IPS-20b (cell line): Measurements from ENCODE around the gene CPOX.
"Not testable (repeated sequence)": the region's sequence is repeated elsewhere in the genome, so short reads cannot be mapped to it uniquely, and the experiment has no call there.

ENCODE experiments used
- H3K27ac ChIP-seq: one replicate; pipeline ENCODE4 v1.5.1; 2013; ENCODE audit warnings: low read length
- H3K27me3 ChIP-seq: 2 replicates; pipeline ENCODE4 v1.6.1; 2013; ENCODE audit warnings: mild to moderate bottlenecking, low read length, inconsistent platforms; ENCODE audit not compliant: insufficient read depth
- H3K36me3 ChIP-seq: 2 replicates; pipeline ENCODE4 v1.6.1; 2013; ENCODE audit warnings: low read depth, mild to moderate bottlenecking, inconsistent platforms, low read length, moderate library complexity; ENCODE audit not compliant: insufficient read depth
- H3K4me1 ChIP-seq: 2 replicates; pipeline ENCODE4 v1.6.1; 2013; ENCODE audit warnings: mild to moderate bottlenecking, control low read depth, inconsistent platforms, low read length, moderate library complexity; ENCODE audit not compliant: insufficient read depth
- H3K4me3 ChIP-seq: 2 replicates; pipeline ENCODE4 v1.5.1; 2013; ENCODE audit warnings: mild to moderate bottlenecking, low read length, inconsistent platforms
- H3K9ac ChIP-seq: 2 replicates; pipeline ENCODE4 v1.6.1; 2013; ENCODE audit warnings: low read depth, mild to moderate bottlenecking, inconsistent platforms, low read length, moderate library complexity
- H3K9me3 ChIP-seq: 2 replicates; pipeline ENCODE4 v1.6.1; 2013; ENCODE audit warnings: mild to moderate bottlenecking, low read depth, low read length, inconsistent platforms; ENCODE audit not compliant: insufficient read depth

CPOX gene

GRCh38 chr3:98573181-98573728, 20.2 kb downstream of the CPOX start:
- H3K27me3 ChIP-seq, result no peaks in the 10 kb centered on the region
- H3K4me1 ChIP-seq, result 0 out of 2 replicates have a peak, but pooled peaks cover 3% of the 10 kb centered on the region
- H3K4me3 ChIP-seq, result no peak overlapping the region
- H3K9me3 ChIP-seq, result no peaks in the 10 kb centered on the region
- H3K36me3 ChIP-seq, result peaks cover 20% of the 10 kb centered on the region
- H3K9ac ChIP-seq, result no peak overlapping the region
- H3K27ac ChIP-seq, result no peak overlapping the region

DNA sequence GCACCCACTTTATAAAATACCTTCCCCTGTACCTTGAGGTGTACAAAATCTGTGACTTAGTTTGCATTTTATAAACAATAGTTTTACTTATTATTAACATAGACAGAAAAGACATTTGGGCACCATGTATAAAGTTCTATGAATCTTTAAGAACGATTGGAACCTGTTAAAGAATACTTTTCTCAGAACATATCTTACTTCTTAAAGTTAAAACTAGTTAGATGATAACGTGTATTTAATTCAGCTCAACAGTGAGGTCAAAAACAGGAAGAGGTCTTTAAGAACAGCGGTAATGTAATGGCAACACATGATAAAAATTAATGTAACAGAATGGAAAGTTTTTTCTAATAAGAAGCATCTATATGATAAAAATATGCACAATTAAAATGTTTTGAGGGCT, 25.0 kb downstream of the CPOX start:
- no peaks in the 10 kb centered on the region for H3K27me3 ChIP-seq
- no peaks in the 10 kb centered on the region for H3K36me3 ChIP-seq
- 0 out of 2 replicates have a peak, but pooled peaks cover 3% of the 10 kb centered on the region for H3K4me1 ChIP-seq
- H3K9me3 ChIP-seq, result no peaks in the 10 kb centered on the region
- no peak overlapping the region for H3K4me3 ChIP-seq
- H3K27ac ChIP-seq, result no peak overlapping the region
- H3K9ac ChIP-seq, result no peak overlapping the region

GRCh38 chr3:98567666-98568270, 25.6 kb downstream of the CPOX start:
- Histone ChIP-seq H3K4me3 (no peak overlapping the region), H3K9ac (no peak overlapping the region), H3K27ac (no peak overlapping the region), H3K4me1 (no peaks in the 10 kb centered on the region), H3K9me3 (no peaks in the 10 kb centered on the region), H3K27me3 (no peaks in the 10 kb centered on the region), H3K36me3 (no peaks in the 10 kb centered on the region)

DNA sequence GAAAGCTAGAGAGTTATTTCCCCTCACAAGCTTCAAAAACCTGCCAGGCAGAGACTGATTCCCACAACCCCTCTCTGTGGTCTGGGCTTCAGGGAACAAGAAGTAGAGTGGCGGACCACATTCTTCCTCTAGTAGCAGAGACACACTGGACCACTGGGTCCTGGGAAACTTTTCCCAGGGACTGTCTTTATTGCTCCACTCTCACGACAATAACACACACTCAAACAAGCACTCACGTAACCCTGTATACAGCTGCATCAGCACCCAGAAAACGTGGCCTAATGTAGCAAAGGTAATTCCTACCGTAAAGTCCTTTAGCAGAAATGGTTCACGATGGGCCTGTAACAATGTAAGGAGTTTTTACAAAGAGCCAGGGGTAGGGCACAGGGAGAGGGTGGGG, 27.6 kb downstream of the CPOX start:
- no peaks in the 10 kb centered on the region for H3K9me3 ChIP-seq
- no peak overlapping the region for H3K4me3 ChIP-seq
- no peak overlapping the region for H3K9ac ChIP-seq
- no peaks in the 10 kb centered on the region for H3K4me1 ChIP-seq
- no peaks in the 10 kb centered on the region for H3K27me3 ChIP-seq
- no peak overlapping the region for H3K27ac ChIP-seq
- H3K36me3 ChIP-seq, result no peaks in the 10 kb centered on the region

DNA sequence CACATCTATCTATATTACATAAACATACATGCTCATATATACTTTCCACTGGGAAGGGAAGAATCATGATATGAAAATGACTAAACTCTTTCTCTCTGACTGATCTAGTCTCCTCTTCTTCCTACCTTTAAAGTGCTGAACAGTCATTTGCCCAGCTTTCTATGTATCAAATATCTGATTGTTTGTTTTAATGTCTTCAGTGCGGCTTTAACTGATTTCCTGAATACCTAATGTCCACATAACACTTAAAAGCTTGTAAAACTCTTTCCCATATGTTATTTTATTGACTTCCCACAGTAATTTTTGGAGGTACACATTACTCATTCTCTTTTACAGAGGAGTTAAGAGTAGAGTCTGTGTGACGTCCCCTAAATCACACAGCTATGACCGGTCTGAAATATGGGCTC, 28.2 kb downstream of the CPOX start:
- no peak overlapping the region for H3K4me3 ChIP-seq
- H3K27me3 ChIP-seq, result no peaks in the 10 kb centered on the region
- H3K9ac ChIP-seq, result no peak overlapping the region
- no peaks in the 10 kb centered on the region for H3K36me3 ChIP-seq
- no peaks in the 10 kb centered on the region for H3K4me1 ChIP-seq
- H3K9me3 ChIP-seq, result no peaks in the 10 kb centered on the region
- no peak overlapping the region for H3K27ac ChIP-seq

- no peaks in the 10 kb centered on the region for H3K9me3 ChIP-seq
- no peak overlapping the region for H3K4me3 ChIP-seq
- no peak overlapping the region for H3K27ac ChIP-seq
- H3K4me1 ChIP-seq, result no peaks in the 10 kb centered on the region
- no peaks in the 10 kb centered on the region for H3K27me3 ChIP-seq
- no peaks in the 10 kb centered on the region for H3K36me3 ChIP-seq
- no peak overlapping the region for H3K9ac ChIP-seq
Measured at GRCh38 chr3:98564282-98565005, 29.0 kb downstream of the CPOX start.

DNA sequence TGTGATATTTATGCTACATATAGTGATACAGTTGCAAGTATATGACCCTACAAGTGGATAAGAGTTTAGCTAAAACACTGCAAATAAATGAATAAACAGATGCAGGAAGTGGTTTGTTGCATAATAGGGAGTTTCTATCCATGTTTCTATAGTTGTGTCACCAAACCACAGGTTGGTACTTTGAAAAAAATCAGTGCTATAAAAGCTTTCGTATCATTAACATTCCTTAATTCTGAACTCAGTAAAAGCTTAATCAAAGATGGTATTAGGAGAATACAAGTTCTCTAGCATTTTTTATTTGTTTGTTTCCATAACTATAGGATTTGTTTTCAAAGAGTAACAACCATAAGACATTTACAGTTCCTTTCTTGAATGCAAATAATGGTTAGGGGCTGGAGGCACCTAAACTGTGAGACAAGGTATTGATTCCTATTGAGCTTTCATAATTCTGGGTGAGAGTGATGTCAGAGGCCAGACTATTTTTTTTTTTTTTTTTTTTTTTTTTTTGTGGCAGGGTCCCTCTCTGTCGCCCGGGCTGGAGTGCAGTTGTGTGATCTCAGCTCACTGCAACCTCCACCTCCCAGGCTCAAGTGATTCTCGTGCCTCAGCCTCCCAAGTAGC, 29.6 kb downstream of the CPOX start:
- no peak overlapping the region for H3K27ac ChIP-seq

DNA sequence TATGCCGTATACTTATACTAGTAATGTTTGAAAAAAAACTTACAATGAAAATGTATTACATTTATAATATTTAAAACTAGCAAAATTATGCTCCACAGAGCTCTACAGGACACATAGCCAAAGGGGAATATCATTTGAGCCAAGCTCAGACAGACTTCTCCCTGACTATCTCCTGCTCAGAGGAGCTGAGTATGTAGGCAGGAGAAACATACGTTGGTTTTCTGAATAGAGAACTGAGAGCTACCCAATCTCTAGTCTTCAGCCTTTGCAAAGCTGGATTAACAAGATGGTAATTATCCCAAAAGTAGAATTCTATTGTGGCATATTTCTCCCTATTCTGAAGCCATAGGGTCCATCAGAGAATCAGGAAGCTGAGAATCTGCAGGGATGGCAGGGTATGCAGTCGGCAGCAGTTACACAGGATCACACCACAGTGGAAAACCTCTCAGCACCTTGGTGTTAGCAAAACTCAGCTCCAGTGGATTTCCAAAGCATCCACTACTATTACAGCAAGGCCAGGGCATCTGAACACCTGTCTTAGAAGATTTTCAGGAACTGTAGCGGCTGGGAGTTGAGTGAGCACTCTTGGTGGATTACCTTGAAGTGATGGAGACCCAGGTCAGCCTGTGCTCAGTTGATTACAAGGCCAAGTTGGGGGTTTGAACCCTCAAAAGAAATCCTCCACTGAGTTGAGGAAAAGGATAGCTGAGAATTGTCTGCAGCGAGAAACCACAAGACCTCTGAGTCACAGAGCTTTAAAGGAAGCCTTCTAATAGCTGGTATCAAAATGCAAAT, 31.5 kb downstream of the CPOX start:
- H3K27me3 ChIP-seq, result no peaks in the 10 kb centered on the region
- H3K36me3 ChIP-seq, result no peaks in the 10 kb centered on the region
- H3K9me3 ChIP-seq, result no peaks in the 10 kb centered on the region
- H3K9ac ChIP-seq, result no peak overlapping the region
- H3K27ac ChIP-seq, result no peak overlapping the region
- no peaks in the 10 kb centered on the region for H3K4me1 ChIP-seq
- no peak overlapping the region for H3K4me3 ChIP-seq

More for the DNA sequence above, 29.6 kb downstream of the CPOX start:
- Histone ChIP-seq H3K27me3 (no peaks in the 10 kb centered on the region), H3K36me3 (no peaks in the 10 kb centered on the region), H3K4me3 (no peak overlapping the region), H3K4me1 (no peaks in the 10 kb centered on the region), H3K9me3 (no peaks in the 10 kb centered on the region), H3K9ac (no peak overlapping the region)

DNA sequence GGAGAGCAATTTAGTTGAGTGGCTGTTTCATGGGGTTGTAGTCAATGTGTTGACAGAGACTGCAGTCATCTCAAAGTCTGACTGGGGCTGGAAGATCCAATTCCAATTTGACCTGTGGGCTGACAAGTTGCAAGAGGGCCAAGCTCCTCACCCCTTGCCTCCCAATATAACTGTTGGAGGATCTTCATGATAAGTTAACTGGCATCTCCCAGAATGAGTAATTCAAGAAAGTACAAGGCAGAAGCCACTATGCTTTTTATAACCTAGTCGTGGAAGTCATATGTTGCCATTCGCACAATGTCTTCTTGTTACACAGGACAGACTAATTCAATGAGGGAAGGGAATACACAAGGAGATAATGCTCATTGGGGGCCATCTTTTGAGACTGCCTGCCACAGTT, 32.5 kb downstream of the CPOX start:
- Histone ChIP-seq H3K9ac (no peak overlapping the region), H3K9me3 (no peaks in the 10 kb centered on the region), H3K27ac (no peak overlapping the region), H3K27me3 (no peaks in the 10 kb centered on the region), H3K4me3 (no peak overlapping the region), H3K36me3 (no peaks in the 10 kb centered on the region), H3K4me1 (no peaks in the 10 kb centered on the region)

- H3K36me3 ChIP-seq, H3K27ac ChIP-seq, H3K4me1 ChIP-seq, H3K9me3 ChIP-seq, H3K4me3 ChIP-seq, H3K9ac ChIP-seq, H3K27me3 ChIP-seq: not testable (repeated sequence)
Measured at GRCh38 chr3:98559769-98560168, 33.6 kb downstream of the CPOX start.

DNA sequence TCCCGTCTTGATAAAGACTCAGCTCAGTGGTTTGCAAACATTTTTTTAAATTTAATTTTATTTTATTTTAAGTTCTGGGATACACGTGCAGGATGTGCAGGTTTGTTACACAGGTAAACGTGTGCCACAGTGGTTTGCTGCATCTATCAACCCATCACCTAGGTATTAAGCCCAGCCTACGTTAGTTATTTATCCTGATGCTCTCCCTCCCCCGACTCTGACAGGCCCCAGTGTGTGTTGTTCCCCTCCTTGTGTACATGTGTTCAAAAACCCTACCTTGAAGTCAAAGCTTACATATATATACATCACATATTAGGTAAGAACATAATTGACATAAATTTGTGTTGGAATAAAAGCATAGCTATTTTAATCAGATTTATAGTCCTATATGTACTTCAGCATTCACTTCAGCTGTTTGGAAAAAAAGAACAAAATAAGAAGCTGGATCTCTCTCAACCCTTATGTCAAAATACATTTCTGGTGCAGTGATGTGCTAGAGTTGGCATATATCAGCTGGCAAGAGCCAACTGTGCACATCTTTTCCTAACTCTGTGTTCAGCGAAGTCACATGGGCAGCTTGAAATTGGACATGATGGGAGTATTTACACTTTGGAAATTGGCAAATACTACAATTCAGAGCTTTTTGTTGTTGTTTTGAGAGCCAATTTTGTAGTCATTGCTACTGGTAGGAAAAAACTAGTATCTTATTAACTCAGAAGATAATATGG, 35.1 kb downstream of the CPOX start:
- no peak overlapping the region for H3K9ac ChIP-seq
- H3K4me3 ChIP-seq, result no peak overlapping the region
- no peaks in the 10 kb centered on the region for H3K9me3 ChIP-seq
- H3K27ac ChIP-seq, result no peak overlapping the region
- H3K27me3 ChIP-seq, result no peaks in the 10 kb centered on the region
- no peaks in the 10 kb centered on the region for H3K36me3 ChIP-seq
- H3K4me1 ChIP-seq, result no peaks in the 10 kb centered on the region
